HG03571 (cell line): ENCODE results near the gene GOLM1.

Experiments
- ATAC-seq: cut with Tn5 transposase; IDR thresholded peaks from one replicate; pipeline ENCODE4 v1.9.1; 2021; ENCODE audit not compliant: unreplicated experiment

Gene GOLM1

DNA sequence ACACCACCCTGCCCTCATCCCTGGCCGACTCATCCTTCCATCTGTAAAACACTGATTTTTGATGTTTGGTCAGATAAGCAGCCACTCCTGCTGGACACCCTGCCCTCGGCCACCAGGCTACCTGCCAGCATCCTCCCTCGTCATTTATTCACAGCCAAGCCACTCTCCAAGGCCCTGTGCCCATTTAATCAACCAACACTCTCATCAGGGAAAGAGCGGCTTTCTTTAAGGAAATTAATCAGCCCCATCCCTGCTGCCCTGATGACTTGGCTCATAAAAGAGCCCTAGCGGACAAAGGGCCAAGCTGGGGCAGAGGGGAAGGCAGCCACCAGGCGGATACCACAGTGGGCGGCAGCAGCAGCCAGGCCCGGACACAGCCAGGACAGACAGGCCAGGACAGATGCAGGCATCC lies 52.4 kb downstream of the GOLM1 start:
- ATAC-seq: no peak

DNA sequence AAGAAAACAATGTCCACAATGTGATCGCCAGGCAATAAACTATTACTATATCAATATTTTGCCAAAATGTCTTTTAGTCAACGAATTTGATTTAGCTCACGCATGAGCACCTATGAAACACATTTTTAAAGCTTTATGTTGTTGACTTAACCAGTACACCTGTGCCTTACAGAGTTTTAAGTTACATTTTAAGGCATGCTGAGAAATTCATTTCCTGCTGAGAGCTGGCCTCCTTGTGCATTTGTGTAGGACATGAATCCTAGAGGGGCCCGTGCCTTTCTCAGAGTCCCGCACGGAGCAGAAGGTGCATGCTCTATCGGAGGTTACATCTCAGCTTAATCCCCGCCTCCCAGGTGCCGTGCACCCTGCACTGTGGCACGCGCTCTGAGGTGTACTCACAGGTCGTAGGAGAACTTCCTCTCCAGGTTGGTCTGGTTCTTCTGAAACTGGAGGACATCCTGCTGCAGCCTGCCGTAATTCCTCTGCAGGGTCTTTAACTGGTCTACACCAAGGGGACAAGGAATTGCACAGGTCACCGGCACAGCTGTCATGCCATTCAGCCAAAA lies 53.2 kb downstream of the GOLM1 start:
- ATAC-seq: no peak

DNA sequence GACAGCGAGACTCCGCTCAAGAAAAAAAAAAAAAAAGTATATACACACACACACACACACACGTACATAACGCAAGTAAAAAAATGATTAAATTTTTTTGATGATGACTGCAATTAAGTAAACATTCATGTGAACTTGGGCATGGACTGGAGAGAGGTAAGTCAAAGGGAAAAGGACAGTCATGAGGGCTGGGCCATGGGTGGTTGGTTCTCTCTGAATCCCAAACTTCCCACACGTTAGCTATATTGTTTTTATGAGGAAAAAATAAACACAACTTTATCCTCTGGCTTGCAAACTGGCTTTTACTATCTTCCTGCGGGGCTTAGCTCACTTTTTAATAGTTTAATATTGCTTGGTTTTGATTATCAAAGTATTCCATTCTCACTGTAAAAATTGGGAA lies 53.7 kb downstream of the GOLM1 start:
- no peak for ATAC-seq

DNA sequence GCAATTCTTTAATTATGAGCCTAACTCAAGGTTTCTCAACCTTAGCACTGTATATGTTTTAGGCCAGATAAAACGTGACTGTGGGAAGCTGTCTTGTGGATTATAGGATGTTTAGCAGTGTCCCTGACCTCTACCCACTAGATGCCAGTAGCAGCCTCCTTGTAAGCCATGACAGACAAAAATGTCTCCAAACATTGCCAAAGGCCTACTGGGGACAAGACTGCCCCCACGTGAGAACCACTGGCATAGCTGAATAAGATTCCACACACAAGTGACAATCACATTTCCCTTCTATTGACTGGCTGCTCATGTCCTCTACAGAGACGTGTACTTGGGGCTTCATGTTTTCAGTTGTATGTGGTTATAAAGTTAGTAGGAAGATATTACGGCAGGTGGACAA lies 55.4 kb downstream of the GOLM1 start:
- ATAC-seq: no peak

DNA sequence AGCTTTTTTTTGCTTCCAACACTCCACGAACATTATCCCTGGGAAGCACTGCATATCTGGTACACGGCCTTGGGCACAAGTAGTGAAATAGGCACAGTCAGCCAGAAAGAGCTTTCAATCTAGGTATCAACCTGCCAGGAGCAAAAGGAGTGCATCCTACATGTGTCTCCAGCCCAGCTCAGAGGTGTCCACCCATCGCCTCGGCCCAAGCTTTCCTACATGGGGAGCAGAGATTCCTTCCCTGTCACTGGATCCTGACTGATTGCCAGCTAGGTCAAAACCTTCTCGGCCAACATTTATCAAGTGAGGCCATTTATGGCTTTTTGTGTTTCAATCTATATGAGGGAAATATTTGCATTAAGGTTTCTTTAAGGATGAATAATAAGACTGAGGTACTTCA lies 55.8 kb downstream of the GOLM1 start:
- ATAC-seq: no peak

DNA sequence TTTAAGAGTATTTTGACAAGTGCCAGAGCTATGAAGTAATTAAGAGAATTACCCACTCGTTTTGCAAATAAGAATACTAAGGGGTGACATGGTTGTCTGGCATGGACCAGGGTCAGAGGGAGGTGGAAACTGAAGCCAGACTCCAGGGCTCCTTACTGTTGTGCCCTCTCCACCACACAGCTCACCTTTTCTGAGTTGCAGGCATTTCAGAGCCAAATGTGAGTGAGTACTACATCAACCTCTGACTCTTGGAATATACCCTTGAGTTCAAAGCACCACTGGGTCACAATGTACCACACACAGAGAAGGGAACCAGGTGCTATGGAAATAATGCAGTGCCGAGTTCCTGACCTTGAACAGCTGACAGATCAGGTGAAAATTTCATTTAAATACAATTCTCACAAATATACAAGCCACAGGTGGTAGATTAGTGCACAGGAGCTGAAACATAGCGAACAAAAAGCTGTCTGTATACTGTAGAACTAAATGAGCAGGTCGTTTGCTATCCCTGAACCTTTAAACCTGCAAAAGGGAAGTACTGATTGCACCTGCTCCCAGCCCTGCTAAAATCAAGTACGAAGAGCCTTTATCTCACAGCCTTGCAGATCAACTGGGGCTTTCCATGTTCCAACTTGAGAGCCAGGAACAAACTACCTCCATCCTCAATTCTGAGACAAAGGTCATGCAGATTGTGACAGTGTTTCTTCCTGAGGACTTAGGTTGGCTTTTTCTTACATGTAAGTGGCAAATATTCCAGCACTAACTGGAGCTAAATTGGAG lies 57.0 kb downstream of the GOLM1 start:
- ATAC-seq: no peak

DNA sequence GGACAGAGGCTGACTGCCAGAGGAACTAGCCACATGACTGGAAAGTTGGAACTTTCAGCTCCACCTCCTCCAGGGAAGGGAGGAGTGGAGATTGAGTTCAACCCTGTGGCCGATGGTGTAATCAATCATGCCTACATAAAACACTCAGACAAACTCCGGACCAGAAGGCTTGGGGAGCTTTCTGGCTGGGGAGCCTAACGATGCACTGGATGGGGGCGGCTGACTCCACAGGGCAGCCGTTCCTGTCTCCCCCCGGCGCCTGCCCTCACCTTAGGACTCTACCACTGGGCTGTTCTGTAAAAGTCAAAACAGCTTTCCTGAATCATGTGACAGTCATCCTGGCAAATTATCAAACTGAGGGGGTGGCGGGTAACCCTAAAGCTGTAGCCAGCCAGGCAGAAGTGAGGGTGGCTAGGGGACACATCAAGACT lies 58.0 kb downstream of the GOLM1 start:
- no peak for ATAC-seq

DNA sequence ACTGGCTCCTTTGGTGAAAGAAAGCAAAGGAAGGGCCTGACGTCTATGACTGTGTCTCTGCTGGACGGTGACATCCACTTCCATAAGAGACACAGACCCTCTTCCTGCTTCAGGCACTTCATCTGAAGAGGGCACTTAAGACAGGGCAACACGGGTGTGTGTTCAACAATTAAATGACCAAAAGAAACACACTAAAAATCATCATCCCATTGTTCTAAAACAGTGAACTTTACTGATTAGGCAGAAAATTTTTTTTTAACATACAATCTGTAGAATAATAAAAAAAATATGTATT lies 58.5 kb downstream of the GOLM1 start:
- no peak for ATAC-seq

DNA sequence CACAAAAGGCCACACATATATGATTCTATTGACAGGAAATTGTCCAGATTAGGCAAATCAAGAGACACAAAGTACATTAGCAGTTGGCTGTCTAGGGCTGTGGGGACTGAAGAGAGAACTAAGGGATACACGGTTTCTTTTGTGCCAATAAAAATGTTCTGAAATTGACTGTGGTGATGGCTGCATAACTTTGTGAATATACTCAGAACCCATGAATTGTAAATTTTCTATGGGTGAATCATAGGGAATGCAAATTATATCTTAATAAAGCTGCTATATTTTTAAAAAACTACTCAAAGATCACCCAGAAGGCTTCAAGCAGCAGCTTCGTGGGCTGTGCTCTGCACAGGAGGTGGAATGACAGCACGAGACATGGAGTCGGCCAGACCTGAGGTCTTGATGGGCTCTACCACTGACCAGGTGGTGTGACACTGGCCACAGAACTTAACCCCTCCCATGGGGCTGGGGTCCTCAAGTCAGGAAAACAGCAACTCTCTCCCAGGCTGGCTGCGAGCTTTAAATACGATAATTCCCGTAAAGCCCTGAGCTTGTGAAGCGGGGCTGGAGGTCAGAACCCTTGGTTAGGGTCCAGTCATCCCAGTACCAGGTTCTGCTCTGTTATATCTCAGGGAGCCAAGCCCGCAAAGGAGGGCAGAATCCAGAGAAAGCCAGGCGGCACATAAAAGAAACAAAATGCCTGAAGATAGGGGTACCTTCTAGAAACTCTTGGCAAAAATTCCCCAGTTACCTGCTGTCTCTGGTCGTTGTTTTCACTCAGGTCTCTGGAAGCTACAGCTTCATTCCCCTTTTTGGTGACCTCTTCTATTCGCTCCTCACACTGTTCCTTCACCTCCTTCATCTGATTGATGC lies 59.1 kb downstream of the GOLM1 start:
- no peak for ATAC-seq

DNA sequence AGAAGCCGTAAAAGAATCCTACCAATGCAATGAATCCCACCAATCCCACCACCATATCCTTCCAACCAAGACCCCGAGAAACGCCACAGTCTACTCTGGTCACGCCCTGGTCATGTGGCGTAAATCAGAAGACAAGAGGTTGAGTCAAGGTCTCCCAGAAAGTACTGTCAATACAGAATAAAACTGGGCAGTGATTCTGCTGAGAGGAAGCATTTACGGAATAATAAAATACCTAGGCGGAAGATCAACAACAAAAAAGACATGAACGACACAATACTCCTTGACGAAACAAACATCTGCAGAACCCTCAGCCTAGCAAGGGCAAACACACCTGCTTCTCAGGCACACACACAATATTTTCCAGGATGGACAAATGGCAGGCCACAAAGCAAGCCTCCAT lies 62.8 kb downstream of the GOLM1 start:
- no peak for ATAC-seq

DNA sequence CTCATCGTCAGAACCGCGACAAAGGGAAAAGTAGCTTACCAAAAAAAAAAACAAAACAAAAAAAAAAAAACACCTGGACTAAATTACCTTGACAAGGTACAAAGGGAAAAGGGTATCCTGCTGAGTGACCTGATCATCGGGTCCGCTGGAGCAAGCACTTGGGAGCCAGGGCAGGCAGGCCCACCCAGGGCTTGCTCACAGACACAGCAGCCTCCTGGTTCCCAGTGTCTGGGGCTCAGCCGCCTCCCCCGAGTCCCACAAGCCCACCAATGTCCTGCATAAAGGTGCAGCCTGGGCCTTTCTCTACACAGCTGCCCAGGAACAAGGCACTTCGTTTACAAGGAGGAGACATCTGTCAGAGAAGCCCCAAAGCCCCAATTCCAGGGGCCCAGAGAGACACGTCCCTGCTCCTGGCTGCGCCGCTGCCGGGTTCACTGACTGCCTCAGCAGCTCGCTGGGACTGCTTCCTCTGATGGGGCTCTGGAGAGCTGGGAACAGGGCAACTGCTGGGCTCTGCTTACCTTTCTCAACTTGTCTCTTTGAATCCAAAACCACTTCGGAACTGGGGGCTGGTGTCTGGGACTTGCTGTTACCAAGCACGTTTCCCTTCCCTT lies 63.4 kb downstream of the GOLM1 start:
- no peak for ATAC-seq

DNA sequence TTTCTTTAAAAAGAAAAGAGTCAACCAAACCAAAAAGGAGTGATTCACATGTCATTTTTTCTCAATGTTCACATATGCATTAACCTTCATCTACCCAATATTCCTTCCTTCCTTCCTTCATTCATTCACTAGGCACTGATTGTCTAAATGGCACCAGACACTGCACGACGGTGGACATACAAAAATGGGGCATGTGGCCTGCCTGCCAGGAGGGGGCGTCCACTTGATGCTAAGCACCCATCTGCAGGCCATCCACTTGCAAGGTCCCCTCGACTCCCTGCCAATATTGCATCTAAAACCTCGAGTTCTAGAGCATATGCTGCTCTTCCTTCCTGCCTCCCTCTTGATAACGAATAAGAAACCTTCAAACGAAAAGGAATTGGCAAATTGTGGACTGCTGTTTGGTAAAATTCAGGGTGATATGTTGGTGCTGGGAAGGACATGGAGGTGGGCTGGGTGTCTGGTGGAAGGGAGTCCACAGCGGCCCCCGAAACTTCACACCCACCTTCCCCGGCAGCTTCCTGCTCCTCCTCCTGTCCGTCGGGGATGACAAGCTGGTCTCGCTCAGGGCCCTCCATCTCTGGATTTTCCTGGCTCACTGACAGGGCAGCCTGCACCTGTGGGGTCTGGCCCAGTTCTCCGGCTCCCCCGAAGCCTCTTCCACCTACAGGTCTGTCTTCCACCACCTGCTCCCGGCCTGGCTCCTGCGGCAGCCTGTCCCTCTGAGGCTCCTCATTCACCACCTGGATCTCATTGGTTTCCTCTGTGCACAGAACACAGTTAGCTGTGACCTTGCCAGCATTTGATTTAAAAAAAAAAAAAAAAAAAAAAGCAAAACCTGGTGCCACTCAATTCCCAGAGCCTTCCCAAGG lies 64.3 kb downstream of the GOLM1 start:
- ATAC-seq: no peak

DNA sequence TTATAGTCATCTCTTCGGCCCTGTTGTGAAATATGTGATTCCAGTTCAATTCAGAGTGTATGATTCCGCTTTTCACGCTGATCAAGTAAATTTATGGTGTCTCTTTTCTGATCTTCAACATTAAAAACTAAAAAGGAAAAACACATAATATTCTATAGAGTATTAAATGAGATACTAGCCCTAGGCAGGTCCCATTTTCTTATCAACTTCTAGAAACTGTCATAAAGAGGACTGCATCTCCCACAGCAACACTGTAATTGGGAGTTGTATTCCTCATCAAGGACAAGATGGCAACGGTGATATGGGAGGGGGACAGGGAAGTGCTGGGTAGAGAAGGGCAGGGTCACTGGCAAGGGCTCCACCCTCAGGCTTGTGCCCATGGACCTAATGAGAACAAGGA lies 71.6 kb downstream of the GOLM1 start:
- ATAC-seq: no peak

DNA sequence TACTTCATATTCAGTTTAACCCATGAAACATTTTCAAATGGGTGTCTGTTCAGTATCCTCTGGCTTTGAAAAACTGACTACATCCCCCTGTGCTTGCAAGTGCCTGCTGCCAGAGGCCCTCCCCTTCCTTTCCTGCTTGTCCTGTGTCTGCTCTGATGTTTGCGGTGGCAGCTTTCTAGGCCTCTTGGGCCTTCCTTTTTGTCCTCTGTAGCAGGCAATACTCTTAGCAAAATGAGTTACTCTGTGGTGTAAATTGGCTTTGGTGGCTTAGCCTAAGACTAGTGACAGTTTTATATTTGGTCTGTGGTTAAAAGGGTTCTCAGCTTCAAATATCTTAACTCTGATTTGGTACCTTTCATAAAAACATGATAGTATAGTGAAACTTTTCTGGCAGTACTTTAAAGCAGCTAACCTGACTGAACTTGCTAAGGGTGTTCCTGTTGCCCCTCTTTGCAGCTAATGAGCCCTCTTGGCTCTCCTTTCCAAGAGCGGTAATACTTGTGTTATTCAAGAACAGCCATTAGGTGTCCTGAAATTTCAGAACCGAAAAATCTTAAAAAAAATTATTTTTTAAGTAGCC lies 76.6 kb downstream of the GOLM1 start:
- no peak for ATAC-seq

DNA sequence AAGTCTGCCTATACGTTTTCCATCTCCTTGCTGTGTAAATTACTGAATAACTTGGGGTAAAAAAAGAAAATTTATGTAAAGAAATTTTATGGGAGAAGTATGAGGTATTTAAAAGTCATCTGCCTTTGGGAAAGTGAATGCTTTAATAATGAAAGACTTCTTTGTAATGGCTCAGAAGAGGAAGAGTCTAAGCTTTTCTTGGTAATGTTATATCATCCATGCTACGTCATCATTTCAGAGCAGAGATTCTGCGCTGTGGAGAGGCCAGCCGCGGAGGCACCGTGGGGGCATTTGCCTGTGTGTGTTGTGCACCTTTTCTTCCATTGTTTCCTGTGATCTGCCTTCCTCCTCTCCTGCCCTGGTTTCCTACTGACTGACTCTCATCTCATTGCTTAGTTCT lies 78.2 kb downstream of the GOLM1 start:
- no peak for ATAC-seq

DNA sequence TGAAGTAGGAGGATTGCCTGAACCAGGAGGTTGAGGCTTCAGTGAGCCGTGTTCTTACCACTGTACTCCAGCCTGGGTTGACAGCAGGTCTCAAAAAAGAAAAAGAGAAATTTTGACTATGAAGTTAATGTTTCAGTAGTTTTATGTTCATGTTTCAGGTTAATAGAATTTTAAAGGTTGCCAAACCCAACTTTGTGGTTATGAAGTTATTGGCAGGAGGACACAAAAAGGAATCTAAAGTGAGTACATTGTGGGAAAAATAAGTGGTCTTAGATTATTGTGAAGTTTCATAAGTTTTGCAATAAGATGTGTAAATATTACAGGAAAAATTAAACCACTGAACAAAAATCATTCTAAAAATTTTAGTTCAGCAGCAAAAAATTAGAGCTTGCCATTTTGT lies 78.6 kb downstream of the GOLM1 start:
- ATAC-seq: no peak

DNA sequence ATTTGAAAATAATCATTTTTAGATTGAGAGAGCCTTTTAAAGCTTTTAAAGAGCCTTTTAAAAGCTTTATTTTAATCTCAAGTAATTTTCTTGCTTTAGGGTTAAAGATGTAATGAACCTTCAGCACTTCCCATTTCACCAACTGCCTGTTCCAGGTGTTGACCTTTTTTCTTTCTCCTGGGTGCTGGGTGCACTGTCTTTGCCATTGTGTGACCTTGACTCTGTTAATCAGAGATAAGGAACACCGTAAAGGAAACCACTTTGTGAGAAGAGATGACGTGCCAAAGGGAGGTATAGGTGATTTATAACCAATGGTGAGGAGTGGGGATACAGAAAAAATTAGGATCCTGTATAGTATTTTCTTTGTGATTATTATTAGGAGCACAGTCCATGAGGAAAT lies 90.2 kb downstream of the GOLM1 start:
- no peak for ATAC-seq

DNA sequence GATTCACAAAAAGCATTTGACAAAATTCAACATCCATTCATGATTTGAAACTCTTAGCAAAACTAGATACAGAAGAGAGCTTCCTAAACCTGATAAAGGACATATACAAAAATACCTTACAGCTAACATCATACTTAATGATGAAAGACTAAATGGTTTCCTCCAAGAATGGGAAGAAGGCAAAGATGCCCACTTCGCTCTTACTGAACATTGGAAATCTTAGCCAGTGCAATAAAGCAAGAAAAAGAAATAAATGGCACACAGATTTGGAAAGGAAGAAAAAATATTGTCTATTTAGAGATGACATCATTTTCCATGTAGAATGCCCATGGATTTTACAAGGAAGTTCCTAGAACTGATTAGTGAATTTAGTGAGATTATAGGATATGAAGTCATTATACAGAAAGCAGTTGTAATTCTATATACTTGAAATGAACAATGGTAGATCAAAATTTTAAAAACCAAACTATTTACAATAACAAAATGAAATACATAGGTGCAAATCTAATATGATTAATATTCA lies 94.0 kb downstream of the GOLM1 start:
- no peak for ATAC-seq

DNA sequence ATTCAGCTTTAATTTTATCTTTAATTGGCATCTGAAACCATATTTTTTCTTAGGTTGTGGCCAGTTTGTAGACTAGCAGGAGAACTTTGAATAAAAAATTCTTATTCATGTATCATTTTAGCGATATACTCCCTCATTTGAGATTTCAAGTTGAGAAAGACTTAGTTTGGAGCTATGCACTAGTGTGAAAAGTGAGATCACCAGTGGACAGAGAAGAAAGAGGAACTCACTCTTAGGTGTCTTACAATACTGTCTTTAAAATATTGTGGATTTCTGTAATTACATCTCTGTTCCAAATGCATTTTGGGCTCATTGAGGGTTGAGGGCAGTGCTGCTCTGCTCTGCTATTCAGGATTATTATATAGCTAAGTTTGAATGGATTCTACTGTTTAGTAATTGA lies 103.8 kb downstream of the GOLM1 start:
- no peak for ATAC-seq

DNA sequence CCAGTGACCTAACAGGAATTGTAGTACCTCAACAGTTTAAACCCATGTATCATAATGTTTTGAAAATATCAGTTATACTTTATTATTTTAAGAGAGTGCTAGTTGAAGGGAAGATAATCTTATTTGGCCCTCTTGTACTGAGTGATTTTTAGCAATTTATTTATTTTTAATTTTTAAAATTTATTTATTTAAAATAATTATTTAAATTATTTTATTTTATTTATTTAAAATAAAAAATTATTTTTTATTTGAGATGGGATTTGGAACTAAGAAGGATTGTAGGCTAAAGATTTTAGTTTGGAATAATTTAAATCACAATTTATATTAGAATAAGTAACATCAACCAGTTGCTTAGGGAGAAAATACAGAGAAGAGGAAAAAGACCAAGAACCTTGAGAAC lies 104.3 kb downstream of the GOLM1 start:
- no peak for ATAC-seq
